ENCODE measurements around the gene NEDD1. TPM values are rescaled to one million over a fixed set of nuclear protein-coding genes. Genes with fewer than 3 reads are reported as not detected.

The NEDD1 gene
- total RNA-seq, 1 experiment from 2014 or later, result 17.2 TPM

DNA sequence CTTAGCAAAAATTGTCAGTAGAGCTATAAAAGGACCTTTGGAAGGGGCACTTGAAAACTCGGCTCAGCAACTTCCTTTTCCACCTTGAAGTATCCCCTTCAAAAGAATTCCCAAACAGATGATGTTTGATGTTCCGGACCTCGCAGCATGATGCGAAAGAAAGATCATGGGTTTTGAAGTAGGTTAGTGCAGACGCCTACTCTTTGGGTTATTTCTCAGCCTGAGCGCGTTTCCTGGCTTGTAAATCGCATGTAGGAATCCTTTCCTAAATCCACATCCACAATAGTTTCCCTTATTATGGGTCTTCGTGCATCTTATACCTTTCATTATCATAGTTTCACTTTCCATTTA is 584 bp upstream of the NEDD1 start:
- no peak overlapping the region for H3K18ac ChIP-seq (ENCODE audit: insufficient read length, low read depth, low read length)
- H3K9me3 ChIP-seq (ENCODE audit: control insufficient read depth, low read depth, low read length), result no peaks in the 10 kb centered on the region
- H3K56ac ChIP-seq (ENCODE audit: insufficient read length, low read depth, low read length), result no peak overlapping the region
- no peaks in the 10 kb centered on the region for H3K27me3 ChIP-seq (ENCODE audit: insufficient read depth, low read length)
- H3K23me2 ChIP-seq (ENCODE audit: insufficient read length, low read depth, low read length, poor library complexity, severe bottlenecking), result peaks cover 2% of the 10 kb centered on the region
- H3K36me3 Mint-ChIP-seq (ENCODE audit: insufficient read depth in 1 of 3, low read depth in 3 of 3), result peaks cover 0 to 11% (median 4%) of the 10 kb centered on the region in 3 experiments; a peak in 3 of 7 replicates
- H3K27me3 Mint-ChIP-seq (ENCODE audit: low read depth), result no peaks in the 10 kb centered on the region
- H3K9me3 Mint-ChIP-seq, result no peaks in the 10 kb centered on the region; a peak in 1 of 5 replicates
- no peak overlapping the region for H4K5ac ChIP-seq (ENCODE audit: insufficient read length, low read depth, low read length)
- no peaks in the 10 kb centered on the region; the same call in 1 of the 2 replicates for H3K4me1 ChIP-seq (ENCODE audit: insufficient read depth, low read length)
- H3K9ac ChIP-seq (ENCODE audit: extremely low read depth, insufficient read length, low read length), result no peak overlapping the region
- H4K20me1 ChIP-seq (ENCODE audit: control insufficient read depth, insufficient read depth, insufficient read length), result no peaks in the 10 kb centered on the region
- no peak overlapping the region for H3K27ac ChIP-seq (ENCODE audit: insufficient read length, low read depth, low read length)
- H2BK15ac ChIP-seq (ENCODE audit: low read depth, low read length), result no peak overlapping the region
- H3K79me2 ChIP-seq (ENCODE audit: insufficient read depth, low read length), result no peaks in the 10 kb centered on the region
- H2BK12ac ChIP-seq (ENCODE audit: insufficient read length, low read depth, low read length), result no peak overlapping the region
- no CpG with 5 or more reads among the region's 9 CpGs for WGBS (ENCODE audit: extremely low coverage, insufficient read length, low lambda C conversion rate)
- H2AK5ac ChIP-seq (ENCODE audit: insufficient read length, low read length), result no peak overlapping the region
- H3K4me1 Mint-ChIP-seq, result peaks cover 25 to 27% of the 10 kb centered on the region in 2 experiments
- H3T11ph ChIP-seq (ENCODE audit: low read length), result no peak overlapping the region
- peak overlapping the region; percentile 83 to 92 for H3K4me3 Mint-ChIP-seq
- H3K4me2 ChIP-seq (ENCODE audit: insufficient read depth, insufficient read length, low read length), result peak overlapping the region; percentile 49
- no peak overlapping the region for H2AFZ ChIP-seq (ENCODE audit: low read length)
- no peak overlapping the region for H2BK20ac ChIP-seq (ENCODE audit: low read depth, low read length, poor library complexity, severe bottlenecking)
- no peak for DNase-seq
- no peak overlapping the region for H3K23ac ChIP-seq (ENCODE audit: insufficient read length, low read depth, low read length)
- no peak overlapping the region for H4K8ac ChIP-seq (replicated peaks; ENCODE audit: insufficient read length, low read depth, low read length)
- no peaks in the 10 kb centered on the region for H3K79me1 ChIP-seq (ENCODE audit: insufficient read depth, low read depth, low read length, poor library complexity, severe bottlenecking)
- TF ChIP-seq, protein P1, sequence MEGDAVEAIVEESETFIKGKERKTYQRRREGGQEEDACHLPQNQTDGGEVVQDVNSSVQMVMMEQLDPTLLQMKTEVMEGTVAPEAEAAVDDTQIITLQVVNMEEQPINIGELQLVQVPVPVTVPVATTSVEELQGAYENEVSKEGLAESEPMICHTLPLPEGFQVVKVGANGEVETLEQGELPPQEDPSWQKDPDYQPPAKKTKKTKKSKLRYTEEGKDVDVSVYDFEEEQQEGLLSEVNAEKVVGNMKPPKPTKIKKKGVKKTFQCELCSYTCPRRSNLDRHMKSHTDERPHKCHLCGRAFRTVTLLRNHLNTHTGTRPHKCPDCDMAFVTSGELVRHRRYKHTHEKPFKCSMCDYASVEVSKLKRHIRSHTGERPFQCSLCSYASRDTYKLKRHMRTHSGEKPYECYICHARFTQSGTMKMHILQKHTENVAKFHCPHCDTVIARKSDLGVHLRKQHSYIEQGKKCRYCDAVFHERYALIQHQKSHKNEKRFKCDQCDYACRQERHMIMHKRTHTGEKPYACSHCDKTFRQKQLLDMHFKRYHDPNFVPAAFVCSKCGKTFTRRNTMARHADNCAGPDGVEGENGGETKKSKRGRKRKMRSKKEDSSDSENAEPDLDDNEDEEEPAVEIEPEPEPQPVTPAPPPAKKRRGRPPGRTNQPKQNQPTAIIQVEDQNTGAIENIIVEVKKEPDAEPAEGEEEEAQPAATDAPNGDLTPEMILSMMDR (conservative IDR thresholded peaks at IDR 0.05), result no peak
- no peak overlapping the region for H4K91ac ChIP-seq (ENCODE audit: insufficient read length, low read depth, low read length)
- H3K4ac ChIP-seq (ENCODE audit: low read depth, low read length), result no peak overlapping the region
- H3K14ac ChIP-seq (ENCODE audit: insufficient read depth, low read length), result no peak overlapping the region
- no peak overlapping the region for H2BK5ac ChIP-seq (ENCODE audit: insufficient read length, low read length)
- peak overlapping the region in 1 of 3 experiments; percentile 93; a peak in 2 of 7 replicates for H3K27ac Mint-ChIP-seq
- H2BK120ac ChIP-seq (ENCODE audit: low read depth, low read length, poor library complexity, severe bottlenecking), result no peak overlapping the region

All from H9 (cell line).